Hepatic stellate cell (primary cell): ENCODE data around the gene ARL11.

Source experiments
- DNase-seq: peaks from one replicate; pipeline ENCODE4 v3.0.0; 2011; ENCODE audit warnings: low spot score

Gene ARL11

DNA sequence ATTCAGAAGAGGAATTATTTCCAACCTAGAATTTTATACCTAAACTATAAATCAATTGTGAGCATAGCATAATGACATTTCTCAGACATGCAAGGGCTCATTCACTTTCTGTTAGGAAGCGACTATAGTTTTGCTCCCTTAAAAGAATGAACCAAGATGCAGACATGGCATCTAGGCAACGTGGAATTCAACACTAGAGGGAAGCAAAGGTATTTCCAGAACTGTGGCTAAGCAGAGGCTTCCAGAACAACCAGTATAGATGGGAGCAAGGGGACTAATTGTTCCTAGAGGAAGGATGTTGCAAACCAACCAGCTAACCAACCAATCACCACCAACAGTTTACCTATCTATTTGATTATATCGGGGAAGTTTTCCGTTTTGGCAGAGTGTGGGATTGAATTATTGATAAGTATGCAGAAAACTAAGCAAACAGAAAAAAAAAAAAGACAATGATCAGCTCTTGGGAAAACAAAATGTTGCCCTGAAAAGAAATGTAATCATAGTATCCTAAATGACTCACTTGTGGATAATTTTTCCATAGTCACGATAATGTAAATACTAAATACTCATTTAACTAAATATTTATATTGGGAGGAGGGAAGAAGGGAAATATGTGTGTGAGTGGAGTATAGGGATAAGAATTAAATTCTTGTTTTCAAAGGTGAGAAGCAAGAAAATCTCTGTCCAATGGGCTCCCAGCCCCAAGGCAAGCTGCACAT, 21.1 kb downstream of the ARL11 start:
- DNase-seq: peak; percentile 67

DNA sequence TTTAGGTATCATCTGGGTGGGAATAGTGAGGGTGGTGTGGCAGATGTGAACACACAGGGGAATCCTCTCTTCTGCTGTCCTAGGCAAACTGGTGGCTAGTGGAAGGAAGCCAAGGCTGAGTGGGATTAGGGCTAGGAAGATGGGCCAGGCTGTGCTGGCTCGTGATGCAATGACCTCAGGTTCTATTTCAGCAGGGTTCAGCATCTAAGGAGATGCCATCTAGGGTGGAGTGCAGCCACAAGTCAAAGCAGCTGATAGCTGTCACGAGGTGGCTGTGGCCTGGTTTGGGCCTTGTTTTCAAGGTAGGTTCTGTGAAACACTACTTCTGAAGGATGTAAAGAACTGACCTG, 21.6 kb downstream of the ARL11 start:
- no peak for DNase-seq

DNA sequence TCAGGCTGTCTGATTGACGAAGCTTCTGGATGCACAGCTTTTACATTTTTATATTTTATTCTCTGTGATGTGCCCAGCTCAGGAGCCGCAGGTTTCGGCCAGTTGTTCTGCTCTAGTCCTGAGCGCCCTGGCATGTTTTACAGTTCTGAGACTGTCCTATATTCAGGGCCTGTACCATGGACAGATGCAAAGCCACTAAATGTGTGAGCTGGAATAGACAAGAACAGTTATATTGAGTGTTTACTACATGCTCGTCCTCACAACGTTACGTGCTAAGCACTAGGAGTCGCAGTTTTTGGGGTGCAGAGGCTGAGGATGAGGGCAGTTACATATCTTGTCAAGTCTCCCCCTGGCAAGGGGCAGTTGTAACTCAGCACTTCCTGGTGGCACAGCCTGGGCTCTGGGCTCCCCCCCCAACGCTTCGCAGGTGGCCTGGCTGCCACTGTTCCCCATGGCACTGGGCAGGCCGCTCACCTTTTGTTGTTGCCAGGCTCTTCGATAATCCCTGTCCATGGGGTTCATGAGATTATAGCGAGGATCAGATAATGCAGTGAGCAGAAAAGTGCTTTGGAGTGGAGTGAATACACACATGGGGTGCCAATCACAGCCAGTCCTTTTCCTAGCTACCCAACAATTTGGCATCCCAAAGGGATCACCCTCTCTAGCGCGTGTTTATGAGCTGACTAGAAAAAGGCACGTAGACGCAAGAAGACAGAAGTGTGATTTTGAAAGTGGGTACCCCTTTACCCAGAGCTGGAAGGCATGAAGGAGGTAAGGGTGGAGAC, 23.5 kb downstream of the ARL11 start:
- DNase-seq: no peak

DNA sequence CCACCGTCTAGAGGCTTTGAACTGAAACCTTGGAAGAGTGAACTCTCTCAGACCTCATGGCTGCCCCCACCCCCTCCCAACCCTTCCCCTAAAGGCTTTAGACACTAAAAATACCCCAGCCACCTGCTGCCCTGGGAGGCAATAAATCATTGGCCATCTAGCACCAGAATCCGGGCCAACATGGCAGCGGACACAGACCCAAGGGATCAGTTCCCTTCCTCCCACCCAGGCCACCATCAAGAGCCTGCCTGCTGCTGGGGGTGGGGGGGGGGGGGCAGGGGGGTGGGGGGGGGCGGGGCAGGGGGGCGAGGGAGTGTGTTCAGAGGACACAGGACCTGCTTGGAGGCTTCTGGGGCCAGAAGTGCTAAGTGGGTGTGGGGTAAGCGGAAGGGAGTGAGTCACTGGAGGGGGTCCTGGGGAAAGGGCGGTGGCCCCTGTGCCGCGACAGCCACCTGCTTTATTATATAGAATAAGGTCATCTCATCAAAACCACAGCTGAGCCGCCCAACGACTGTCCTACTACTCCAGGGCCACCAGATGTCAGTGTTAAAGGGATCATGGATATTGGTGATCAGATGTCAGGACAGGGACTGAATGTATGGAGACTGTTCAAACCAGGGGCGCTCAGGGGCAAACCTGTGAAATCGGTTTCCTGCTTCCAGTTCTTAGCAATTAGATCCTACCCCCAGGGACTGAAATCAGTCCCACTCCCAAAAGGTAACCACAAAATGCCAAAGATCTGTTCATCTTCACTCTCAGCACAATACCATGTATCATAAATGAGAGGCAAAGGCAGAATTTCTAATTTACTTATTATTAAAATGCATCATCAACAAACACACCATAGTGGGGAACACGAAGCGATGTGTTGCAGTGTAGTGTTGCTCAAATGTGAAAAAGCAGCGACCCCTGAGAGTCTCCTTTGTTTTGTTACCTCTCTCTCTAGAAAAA, 24.3 kb downstream of the ARL11 start:
- peak; percentile 70 for DNase-seq

DNA sequence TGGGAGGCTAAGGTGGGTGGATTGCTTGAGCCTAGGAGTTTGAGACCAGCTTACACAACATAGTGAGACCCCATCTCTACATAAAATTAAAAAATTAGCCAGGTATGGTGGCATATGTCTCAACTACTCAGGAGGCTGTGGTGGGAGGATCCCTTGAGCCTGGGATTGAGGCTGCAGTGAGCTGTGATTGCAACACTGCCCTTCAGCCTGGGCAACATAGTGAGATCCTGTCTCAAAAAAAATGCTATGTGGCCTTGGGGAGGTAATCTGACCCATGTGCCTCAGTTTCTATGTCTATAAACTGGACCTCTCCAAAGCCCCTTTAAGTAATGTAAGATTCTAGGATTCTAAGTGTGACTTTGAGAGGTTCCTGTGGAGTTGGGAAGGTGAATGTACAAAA, 25.2 kb downstream of the ARL11 start:
- DNase-seq: no peak

DNA sequence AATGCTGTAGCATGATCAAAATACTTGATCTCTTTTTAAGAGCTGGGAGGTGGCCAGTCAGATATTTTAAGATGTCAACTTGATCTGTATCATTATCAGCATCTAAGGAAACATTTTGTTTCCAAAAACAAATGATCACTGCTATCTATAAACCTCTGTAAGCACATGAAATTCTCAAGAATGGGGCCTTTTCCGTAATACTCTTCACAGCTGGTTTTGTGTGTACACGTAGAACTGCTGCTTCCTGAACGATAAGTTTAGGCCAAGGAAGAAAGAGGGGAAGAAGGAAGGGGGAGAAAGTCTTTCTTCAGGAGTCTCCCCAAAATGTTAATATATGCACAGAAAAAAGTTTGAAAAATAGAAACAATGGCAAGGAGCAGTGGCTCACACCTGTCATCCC, 25.7 kb downstream of the ARL11 start:
- DNase-seq: no peak

DNA sequence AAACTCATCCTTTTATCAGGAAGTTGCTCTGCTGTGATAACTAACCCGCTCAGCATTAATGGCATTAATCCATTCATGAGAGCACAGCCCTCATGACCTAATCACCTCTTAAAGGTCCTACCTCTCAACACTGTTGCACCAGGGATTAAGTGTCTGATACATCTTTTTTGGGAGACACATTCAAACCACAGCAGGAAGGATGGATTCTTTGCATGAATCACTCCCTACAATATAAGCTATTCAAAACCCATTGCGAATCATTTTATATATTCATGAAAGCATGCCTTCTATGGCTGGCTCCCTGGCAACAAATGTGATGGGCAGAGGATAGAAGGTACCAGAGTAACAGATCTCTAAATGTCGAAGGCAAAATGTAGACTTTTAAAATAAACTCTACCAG, 27.6 kb downstream of the ARL11 start:
- DNase-seq: no peak

DNA sequence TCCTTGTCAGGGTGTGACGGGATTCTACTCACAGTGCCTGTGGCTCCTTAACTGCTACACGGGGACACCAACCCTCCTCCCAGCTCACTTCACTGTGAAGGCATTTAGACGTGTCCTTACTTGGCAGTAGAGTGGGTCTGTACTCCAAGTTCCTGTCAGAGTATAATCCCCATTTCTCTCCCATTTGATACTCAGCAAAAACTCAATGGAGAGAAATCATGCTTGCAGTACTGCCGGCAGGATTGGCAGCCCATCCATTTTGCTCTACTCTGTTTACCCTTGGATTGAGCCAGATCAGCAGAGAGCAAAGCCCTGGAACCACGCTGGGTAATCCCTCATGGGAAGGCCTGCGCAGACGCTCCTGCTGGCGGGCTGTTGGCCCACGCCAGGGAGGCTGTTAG, 28.9 kb downstream of the ARL11 start:
- DNase-seq: no peak

DNA sequence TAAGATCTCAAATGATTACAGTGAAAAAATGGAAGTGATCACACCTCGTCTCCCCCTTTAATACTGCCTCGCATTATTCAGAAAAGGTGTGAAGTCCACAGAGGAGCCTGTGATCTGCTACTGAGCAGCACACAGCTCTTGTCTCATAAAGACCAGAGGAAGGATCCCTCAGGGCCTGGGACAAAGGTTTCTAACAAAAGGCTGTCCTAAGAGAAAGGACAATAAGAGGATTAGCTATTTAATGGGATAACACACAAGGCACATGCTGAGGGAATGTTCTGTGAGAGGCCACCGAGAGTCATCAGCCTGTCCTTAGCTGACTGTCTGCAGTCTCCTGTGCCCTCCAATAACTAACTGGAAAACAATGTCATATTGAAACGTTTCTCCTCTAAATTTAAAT, 36.3 kb downstream of the ARL11 start:
- DNase-seq: no peak

DNA sequence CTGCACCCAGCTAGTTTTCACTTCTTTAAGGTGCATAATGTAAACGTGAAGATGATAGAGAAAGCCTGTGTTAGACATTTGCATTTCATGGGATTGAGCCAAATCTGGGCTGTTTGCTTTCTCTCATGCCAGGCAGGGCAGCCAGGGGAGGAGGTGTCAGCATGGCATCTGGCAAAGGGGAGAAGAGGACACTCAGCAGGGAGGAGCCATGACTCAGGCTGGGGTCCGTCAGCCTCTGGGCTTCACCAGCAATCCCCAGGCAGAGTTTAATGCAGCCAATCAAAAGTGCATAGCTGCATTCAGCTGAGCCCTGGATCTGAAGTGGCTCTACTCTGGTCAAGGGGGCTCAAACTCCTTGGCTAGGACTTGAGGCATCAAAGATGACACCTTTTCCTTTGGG, 39.5 kb downstream of the ARL11 start:
- no peak for DNase-seq

DNA sequence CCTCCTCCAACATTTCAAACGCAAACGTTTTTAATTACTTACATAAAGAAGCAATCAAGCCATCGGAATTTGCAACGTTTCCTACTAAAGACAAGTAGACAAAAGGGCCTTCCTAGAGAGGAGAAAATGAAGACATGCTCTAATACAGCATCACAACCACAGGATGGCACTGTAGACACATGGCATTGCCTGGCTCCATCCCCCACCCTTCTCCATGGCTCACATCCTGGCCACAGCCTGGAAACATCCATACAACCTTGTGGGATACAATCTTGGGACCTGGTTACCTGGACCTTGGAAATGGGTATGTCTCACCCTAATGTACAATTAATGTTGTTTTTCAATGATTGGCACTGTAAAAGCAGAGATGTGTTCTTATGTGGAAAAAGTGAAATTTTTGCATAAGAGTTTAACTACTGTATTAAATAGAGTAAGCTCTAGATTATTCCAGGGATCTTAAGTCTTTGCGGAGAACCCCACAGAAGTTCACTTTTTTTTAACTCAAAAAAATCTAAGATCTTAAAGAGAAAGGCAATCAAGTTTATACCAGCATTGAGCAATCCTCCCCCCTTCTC, 41.5 kb downstream of the ARL11 start:
- DNase-seq: peak; percentile 81

DNA sequence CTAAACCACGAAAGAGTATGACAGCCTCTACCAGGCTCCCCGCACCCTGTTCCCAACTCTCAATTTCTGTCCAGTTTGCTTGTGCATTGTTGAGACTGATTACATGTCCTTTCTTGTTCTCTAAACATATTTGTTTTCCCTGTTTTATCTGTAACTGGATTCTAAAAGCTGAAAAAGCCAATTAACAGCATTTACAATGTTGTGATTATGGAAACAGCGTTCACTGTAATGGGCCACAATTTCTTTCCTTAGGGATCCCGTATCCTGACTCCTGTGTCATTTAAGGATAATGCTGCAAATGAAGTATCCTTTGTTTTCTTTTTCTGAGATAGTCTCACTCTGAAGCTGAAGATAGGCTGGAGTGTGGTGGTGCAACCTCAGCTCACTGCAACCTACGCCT, 42.5 kb downstream of the ARL11 start:
- no peak for DNase-seq

DNA sequence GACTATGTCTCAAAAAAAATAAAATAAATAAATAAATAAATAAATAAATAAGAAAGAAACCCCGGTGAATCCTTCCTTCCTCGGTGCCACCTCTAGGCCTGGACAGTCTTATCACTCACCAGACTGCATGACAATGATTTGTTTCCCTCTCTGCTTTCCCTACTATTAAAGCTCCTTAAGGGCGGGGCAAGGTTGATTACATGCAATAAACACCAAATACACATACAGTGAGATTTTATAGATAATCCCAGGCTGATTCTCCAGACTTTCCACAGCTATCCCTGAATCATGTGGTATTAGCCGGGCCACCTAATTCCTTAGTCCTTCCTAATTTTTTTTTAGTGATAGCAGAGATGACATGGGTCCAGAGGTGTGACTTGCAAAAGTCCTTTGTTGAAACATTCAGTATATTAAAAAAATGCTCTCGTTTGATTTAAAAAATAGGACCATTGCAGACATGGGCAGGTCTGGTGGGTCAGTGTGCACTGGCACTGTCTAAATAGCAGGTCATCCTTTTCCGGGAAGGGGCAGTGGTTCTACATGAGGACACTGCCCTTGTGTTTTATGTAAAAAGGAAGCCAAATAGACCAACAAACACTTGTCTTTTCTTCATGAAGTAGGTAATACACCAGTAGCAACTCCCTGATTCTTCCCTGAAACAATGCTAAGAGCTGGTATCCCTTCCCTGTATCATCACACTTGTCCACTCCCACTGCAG, 48.4 kb downstream of the ARL11 start:
- no peak for DNase-seq

DNA sequence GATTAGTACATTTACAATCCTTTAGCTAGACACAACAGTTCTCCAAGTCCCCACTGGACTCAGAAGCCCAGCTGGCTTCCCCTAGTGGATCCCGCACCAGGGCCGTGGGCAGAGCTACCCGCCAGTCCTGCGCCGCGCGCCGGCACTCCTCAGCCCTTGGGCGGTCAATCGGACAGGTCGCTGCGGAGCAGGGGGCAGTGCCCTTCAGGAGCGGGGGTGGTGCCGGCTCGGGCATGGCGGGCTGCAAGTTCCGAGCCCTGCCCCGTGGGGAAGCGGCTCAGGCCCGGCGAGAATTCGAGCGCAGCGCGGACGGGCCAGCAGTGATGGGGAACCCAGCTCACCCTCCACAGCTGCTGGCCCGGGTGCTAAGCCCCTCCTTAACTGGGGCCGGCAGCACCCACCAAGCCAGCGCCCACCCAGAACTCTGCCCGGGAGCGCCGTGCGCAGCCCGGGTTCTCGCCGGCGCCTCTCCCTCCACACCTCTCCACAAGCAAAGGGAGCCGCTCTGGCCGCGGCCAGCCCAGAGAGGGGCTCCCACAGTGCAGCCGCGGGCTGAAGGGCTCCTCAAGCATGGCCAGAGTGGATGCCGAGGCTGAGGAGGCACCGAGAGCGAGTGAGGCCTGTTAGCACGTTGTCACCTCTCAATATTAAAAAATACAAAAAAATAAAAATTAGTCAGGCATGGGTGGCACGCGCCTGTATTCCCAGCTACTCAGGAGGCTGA, 50.0 kb downstream of the ARL11 start:
- DNase-seq: no peak

DNA sequence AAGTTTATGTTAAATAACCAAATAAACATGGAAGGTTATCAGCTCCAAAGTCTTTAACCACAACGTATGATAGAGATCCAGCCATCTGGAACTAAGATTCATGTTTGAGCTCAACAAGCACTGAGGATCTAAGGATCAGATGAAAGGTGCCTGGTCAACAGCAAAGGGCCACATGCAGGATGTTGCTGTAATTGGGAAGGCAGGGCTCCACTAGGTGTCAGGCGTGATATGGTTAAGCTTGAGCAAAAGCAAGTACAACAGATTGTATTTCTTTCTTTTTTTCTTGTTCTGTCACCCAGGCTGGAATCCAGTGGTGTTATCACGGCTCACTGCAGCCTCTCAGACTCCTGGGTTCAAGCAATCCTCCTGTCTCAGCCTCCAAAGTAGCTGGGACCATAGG, 50.9 kb downstream of the ARL11 start:
- no peak for DNase-seq

DNA sequence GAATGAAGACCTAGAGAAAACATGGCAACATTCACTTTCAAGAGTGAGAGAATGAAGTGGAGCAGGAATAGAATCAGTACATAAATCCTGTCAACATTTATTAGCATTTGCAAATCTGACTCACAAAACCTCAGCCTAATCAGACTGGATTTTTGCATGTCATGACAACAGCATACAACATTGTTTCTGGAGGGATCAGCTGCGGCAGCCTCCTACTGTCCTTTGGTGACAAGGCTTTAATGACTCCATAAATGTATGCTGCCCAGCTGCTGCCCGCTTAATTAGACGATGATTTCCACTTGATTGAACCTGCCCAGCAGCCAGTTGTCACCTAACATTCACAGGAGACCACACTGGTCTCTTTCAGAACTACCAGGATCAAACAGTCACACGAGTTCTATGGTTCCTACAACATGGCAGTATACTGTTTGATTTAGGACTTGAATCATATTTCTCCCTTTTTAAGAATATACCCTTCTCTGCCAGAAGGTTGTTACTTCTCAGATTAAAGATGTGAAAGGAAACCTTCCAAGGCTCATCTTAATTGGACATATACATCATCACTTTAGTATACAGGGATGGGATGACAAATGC, 53.6 kb downstream of the ARL11 start:
- DNase-seq: no peak
